SK-N-SH (cell line): ENCODE measurements around the gene HEXIM1. TPM values are rescaled to one million over a fixed set of nuclear protein-coding genes. Genes with fewer than 3 reads are reported as not detected.
A peak's percentile ranks its signal among the peaks of the same experiment; 100 is the strongest.

Experiments
- CTCF ChIA-PET: fragments of 300-600, 350-600 bp; formaldehyde crosslinking; extraction: SDS; loops from one replicate; lab custom pipeline; 2021; lab: Yijun Ruan, JAX
- POLR2A ChIA-PET: fragments of 350-600 bp; sonication (Branson Sonifier 250); formaldehyde crosslinking; extraction: SDS; loops from one replicate; lab custom pipeline; 2020; ENCODE audit warnings: antibody characterized with exemption, inconsistent platforms; lab: Yijun Ruan, JAX
- DNase-seq: peaks from one replicate; pipeline ENCODE4 v3.0.0; 2012
- H2AFZ ChIP-seq: fragments of 200-600 bp; sonication (generic); 2 replicates; pipeline ENCODE4 v1.8.1; 2016; ENCODE audit warnings: antibody characterized with exemption, mild to moderate bottlenecking, low read depth
- H3F3A ChIP-seq: fragments of 200-600 bp; sonication (generic); replicated peaks from 2 replicates; pipeline ENCODE3; 2016; ENCODE audit warnings: antibody characterized with exemption, mild to moderate bottlenecking; ENCODE audit not compliant: insufficient read depth
- H3K27ac ChIP-seq, 2 experiments: fragments of 200-500 bp in 1 of 2; fragments of 200-600 bp in 1 of 2; sonication (Bioruptor generic) in 1 of 2; sonication (generic), shearing (Covaris generic) in 1 of 2; 2 replicates each; pipeline versions ENCODE4 v1.5.1 to v1.6.1; 2014 to 2016; ENCODE audit warnings: low read depth in 2 of 2, inconsistent platforms in 1 of 2, low read length in 1 of 2, mild to moderate bottlenecking in 1 of 2, mixed read lengths in 1 of 2
- H3K27me3 ChIP-seq: fragments of 200-600 bp; sonication (generic), shearing (Covaris generic); 2 replicates; pipeline ENCODE4 v1.6.1; 2016; ENCODE audit warnings: mixed run types; ENCODE audit not compliant: insufficient read depth
- H3K36me3 ChIP-seq, 2 experiments: fragments of 200-500 bp in 1 of 2; fragments of 200-600 bp in 1 of 2; sonication (Bioruptor generic) in 1 of 2; sonication (generic) in 1 of 2; replicated peaks in 1 of 2; 2 replicates each; pipeline versions ENCODE3 to v1.5.1; 2014 to 2016; ENCODE audit warnings: low read length in 1 of 2, mild to moderate bottlenecking in 1 of 2; ENCODE audit not compliant: insufficient read depth in 2 of 2, control insufficient read depth in 1 of 2
- H3K4me1 ChIP-seq, 2 experiments: fragments of 200-500 bp in 1 of 2; fragments of 200-600 bp in 1 of 2; sonication (Bioruptor generic) in 1 of 2; sonication (generic), shearing (Covaris generic) in 1 of 2; 2 replicates each; pipeline versions ENCODE4 v1.5.1 to v1.6.1; 2014 to 2016; ENCODE audit warnings: low read depth in 1 of 2, low read length in 1 of 2, mixed run types in 1 of 2; ENCODE audit not compliant: insufficient read depth in 2 of 2, control insufficient read depth in 1 of 2
- H3K4me2 ChIP-seq: fragments of 200-600 bp; sonication (generic), shearing (Covaris generic); 2 replicates; pipeline ENCODE4 v1.6.1; 2017; ENCODE audit warnings: mixed run types
- H3K4me3 ChIP-seq, 2 experiments: fragments of 200-500 bp in 1 of 2; fragments of 200-600 bp in 1 of 2; sonication (Bioruptor generic) in 1 of 2; sonication (generic), shearing (Covaris generic) in 1 of 2; 2 replicates each; pipeline versions ENCODE4 v1.5.1 to v1.8.1; 2014 to 2016; ENCODE audit warnings: low read depth in 2 of 2, inconsistent platforms in 1 of 2, low read length in 1 of 2, mild to moderate bottlenecking in 1 of 2, mixed read lengths in 1 of 2, moderate library complexity in 1 of 2
- H3K79me2 ChIP-seq: fragments of 200-600 bp; sonication (generic); 2 replicates; pipeline ENCODE4 v1.8.1; 2017; ENCODE audit warnings: mild to moderate bottlenecking; ENCODE audit not compliant: insufficient read depth
- H3K9ac ChIP-seq: fragments of 200-600 bp; sonication (generic); 2 replicates; pipeline ENCODE4 v1.6.1; 2017; ENCODE audit warnings: mixed run types
- H3K9me2 ChIP-seq: fragments of 200-600 bp; sonication (generic); 2 replicates; pipeline ENCODE4 v1.6.1; 2017; ENCODE audit warnings: mixed run types
- H3K9me3 ChIP-seq: fragments of 200-600 bp; sonication (generic); 2 replicates; pipeline ENCODE4 v1.6.1; 2017; ENCODE audit warnings: mixed run types, mild to moderate bottlenecking, moderate library complexity
- H4K20me1 ChIP-seq: fragments of 200-600 bp; sonication (generic); 2 replicates; pipeline ENCODE4 v1.6.1; 2017; ENCODE audit warnings: mild to moderate bottlenecking, mixed run types; ENCODE audit not compliant: insufficient read depth
- CHD2 ChIP-seq: fragments of 150-350 bp; IDR thresholded peaks from 2 replicates; pipeline ENCODE4 v1.6.1; 2018; ENCODE audit warnings: low read length; ENCODE audit not compliant: partially characterized antibody
- EZH2phosphoT487 ChIP-seq: fragments of 200-600 bp; sonication (generic); IDR thresholded peaks from 2 replicates; pipeline ENCODE4 v1.6.1; 2017; ENCODE audit warnings: low read depth, mixed run types, mild to moderate bottlenecking, antibody characterized with exemption, moderate library complexity, borderline replicate concordance
- FOSL2 ChIP-seq: IDR thresholded peaks from 2 replicates; pipeline ENCODE4 v1.4.0; 2012; ENCODE audit warnings: low read depth, mild to moderate bottlenecking, moderate library complexity, borderline replicate concordance
- GATA2 ChIP-seq: sonication (generic); formaldehyde crosslinking; IDR thresholded peaks from 2 replicates; pipeline ENCODE4 v1.5.0; 2020; ENCODE audit warnings: mild to moderate bottlenecking, missing genetic modification reagents
- JUND ChIP-seq: IDR thresholded peaks from 2 replicates; pipeline ENCODE4 v1.4.0; 2012
- MEF2A ChIP-seq: IDR thresholded peaks from 2 replicates; pipeline ENCODE4 v1.4.0; 2012; ENCODE audit warnings: low read depth, borderline replicate concordance
- RAD21 ChIP-seq: IDR thresholded peaks from 2 replicates; pipeline ENCODE4 v1.6.1; 2012; ENCODE audit warnings: mild to moderate bottlenecking, low read length
- RXRA ChIP-seq: IDR thresholded peaks from 2 replicates; pipeline ENCODE4 v1.4.0; 2012; ENCODE audit warnings: low read depth, mild to moderate bottlenecking, borderline replicate concordance
- SIN3A ChIP-seq: IDR thresholded peaks from 2 replicates; pipeline ENCODE4 v1.6.1; 2012; ENCODE audit warnings: low read depth, mild to moderate bottlenecking, low read length, moderate library complexity, borderline replicate concordance
- WGBS: methylation state at CpG from one replicate; pipeline ENCODE4 v1.1.6; 2017; ENCODE audit warnings: low lambda C conversion rate; 5-methylcytosine and 5-hydroxymethylcytosine counted together
- polyA plus RNA-seq, 3 experiments: library from polyadenylated mRNA; depleted of rRNA; stranded (reverse); fragments of >200 nt; gene quantifications; 2 replicates each; pipeline ENCODE4 v1.2.3, GENCODE V29; 2012
- TF ChIP-seq, protein P1 (sequence below): fragments of 150-350 bp; IDR thresholded peaks from 2 replicates; pipeline ENCODE4 v1.6.1; 2016; ENCODE audit warnings: mild to moderate bottlenecking, low read depth, low read length

The HEXIM1 gene
- polyA plus RNA-seq, 1 of the 3 experiments (the other 2 are of a cell fraction), result 20.7 TPM

DNA sequence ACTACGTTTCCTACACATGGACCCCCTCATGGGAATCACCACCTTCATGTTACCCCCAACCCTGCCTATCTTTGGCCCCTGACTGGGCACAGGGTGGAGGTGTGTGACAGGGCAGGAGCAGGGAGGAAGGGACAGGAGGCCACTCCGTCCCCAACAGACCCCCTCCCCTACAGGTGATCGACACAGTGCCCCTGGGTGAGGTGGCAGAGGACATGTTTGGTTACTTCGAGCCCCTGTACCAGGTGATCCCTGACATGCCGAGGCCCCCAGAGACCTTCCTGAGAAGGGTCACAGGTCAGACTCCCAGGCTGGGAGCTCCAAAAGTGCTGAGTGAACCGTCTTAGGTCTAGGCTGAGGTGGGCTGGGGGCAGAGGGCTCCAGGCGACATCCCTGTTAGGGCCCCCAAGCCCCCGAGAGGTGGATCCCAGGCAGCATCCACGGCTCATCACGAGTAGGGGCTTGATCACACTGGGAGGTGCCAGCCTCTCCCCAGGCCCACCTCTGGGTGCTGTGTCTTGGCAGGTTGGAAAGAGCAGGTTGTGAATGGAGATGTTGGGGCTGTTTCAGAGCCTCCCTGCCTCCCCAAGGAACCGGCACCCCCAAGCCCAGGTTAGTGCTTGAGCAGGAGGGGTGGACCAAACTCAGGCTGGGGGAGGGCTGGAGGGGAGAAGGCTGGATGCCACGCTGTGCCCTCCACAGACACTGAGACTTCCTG, 11.3 kb upstream of the HEXIM1 start:
- H3K9ac ChIP-seq, result no peak overlapping the region
- H4K20me1 ChIP-seq, result no peaks in the 10 kb centered on the region
- H3F3A ChIP-seq, result peaks cover 6% of the 10 kb centered on the region
- H3K9me3 ChIP-seq, result no peaks in the 10 kb centered on the region
- H3K4me1 ChIP-seq, result peaks cover 0 to 16% of the 10 kb centered on the region in 2 experiments; a peak in 1 of 4 replicates
- H3K27ac ChIP-seq, result no peak overlapping the region
- DNase-seq, result peak; percentile 16
- peaks cover 0 to 3% of the 10 kb centered on the region in 2 experiments for H3K36me3 ChIP-seq
- H3K79me2 ChIP-seq, result peaks cover 2% of the 10 kb centered on the region; the same call in 1 of the 2 replicates
- H3K27me3 ChIP-seq, result no peaks in the 10 kb centered on the region
- ChIA-PET CTCF (interaction anchor here (0.6 to 10.8 kb wide), 12 partner anchors 11 to 215 kb away, joined by 4 to 209 read pairs (median 30); partner anchors contain the start of genes HEXIM1 and HEXIM2), POLR2A (interaction anchor here (2.1 to 5.4 kb wide), 2 partner anchors 9 to 12 kb away, joined by 8 to 47 read pairs; partner anchors contain the start of gene HEXIM1)
- WGBS, result 78% methylated on average over 5 of the region's 12 CpGs
- TF ChIP-seq RXRA (no peak), CHD2 (no peak), FOSL2 (no peak), MEF2A (no peak), SIN3A (no peak), GATA2 (no peak), EZH2phosphoT487 (no peak)
- peak overlapping the region; percentile 95; the same call in 1 of the 2 replicates for H3K4me2 ChIP-seq
- H2AFZ ChIP-seq, result no peak overlapping the region
- no peaks in the 10 kb centered on the region for H3K9me2 ChIP-seq
- H3K4me3 ChIP-seq, result no peak overlapping the region

DNA sequence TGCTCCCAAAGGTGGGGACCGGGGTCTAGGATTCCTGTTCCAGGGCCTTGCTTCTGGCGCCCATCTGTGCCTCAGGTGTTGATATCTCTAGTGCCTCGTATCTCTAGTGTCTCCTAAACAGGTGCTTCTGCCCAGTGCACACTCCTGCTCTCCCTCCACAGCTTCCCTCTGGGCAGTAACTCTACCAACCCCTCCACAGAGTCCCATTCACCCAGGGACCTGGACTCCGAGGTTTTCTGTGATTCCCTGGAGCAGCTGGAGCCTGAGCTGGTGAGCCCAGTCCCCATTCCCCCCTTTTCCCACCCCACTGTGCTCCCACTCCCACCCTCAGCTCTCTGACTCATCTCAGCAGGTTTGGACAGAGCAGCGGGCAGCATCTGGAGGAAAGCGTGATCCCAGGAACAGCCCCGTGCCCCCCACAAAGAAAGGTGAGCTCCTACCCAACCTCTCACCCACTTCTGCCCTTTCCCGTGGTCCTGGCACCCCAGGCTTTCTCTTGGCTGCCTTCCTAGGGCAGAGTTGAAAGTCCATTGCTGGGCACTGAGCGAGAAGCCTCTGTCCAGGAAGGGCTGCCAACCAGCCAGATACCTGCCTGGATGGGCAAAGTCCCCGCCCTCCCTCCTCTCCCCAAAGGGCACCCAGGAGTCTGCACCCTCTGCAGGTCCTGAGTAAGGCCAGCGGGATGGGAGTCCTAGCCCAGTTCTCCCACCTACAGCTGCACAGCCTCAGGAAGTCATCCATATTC, 10.5 kb upstream of the HEXIM1 start:
- H4K20me1 ChIP-seq, result no peaks in the 10 kb centered on the region
- POLR2A ChIA-PET, result interaction anchor here (5.4 kb wide), 1 partner anchor 11 kb away, joined by 47 read pairs; the partner anchor contains the start of gene HEXIM1
- no peak for DNase-seq
- no peak overlapping the region for H3K9ac ChIP-seq
- H2AFZ ChIP-seq, result no peak overlapping the region
- no peaks in the 10 kb centered on the region for H3K79me2 ChIP-seq
- CTCF ChIA-PET, result interaction anchor here (0.6 to 1.4 kb wide), 2 partner anchors 10 to 60 kb away, joined by 4 to 7 read pairs; partner anchors contain the start of gene HEXIM1
- peaks cover 4% of the 10 kb centered on the region for H3F3A ChIP-seq
- TF ChIP-seq, protein P1, sequence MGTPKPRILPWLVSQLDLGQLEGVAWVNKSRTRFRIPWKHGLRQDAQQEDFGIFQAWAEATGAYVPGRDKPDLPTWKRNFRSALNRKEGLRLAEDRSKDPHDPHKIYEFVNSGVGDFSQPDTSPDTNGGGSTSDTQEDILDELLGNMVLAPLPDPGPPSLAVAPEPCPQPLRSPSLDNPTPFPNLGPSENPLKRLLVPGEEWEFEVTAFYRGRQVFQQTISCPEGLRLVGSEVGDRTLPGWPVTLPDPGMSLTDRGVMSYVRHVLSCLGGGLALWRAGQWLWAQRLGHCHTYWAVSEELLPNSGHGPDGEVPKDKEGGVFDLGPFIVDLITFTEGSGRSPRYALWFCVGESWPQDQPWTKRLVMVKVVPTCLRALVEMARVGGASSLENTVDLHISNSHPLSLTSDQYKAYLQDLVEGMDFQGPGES, result no peak
- TF ChIP-seq JUND, result no peak
- no peak for TF ChIP-seq RAD21
- H3K27me3 ChIP-seq, result no peaks in the 10 kb centered on the region
- H3K4me3 ChIP-seq, result no peak overlapping the region
- H3K9me3 ChIP-seq, result no peaks in the 10 kb centered on the region
- H3K4me2 ChIP-seq, result no peak overlapping the region
- 86% methylated on average over 10 of the region's 11 CpGs for WGBS
- no peaks in the 10 kb centered on the region for H3K9me2 ChIP-seq
- H3K36me3 ChIP-seq, result peaks cover 0 to 3% of the 10 kb centered on the region in 2 experiments
- no peak overlapping the region for H3K27ac ChIP-seq
- H3K4me1 ChIP-seq, result peaks cover 0 to 16% of the 10 kb centered on the region in 2 experiments; a peak in 1 of 4 replicates
